GM19452 (cell line): ENCODE results near the gene DNMT1.
"Not testable (repeated sequence)": the region's sequence is repeated elsewhere in the genome, so short reads cannot be mapped to it uniquely, and the experiment has no call there.

Experiments
- ATAC-seq: cut with Tn5 transposase; IDR thresholded peaks from one replicate; pipeline ENCODE4 v1.9.1; 2021; ENCODE audit not compliant: unreplicated experiment

DNMT1 gene

DNA sequence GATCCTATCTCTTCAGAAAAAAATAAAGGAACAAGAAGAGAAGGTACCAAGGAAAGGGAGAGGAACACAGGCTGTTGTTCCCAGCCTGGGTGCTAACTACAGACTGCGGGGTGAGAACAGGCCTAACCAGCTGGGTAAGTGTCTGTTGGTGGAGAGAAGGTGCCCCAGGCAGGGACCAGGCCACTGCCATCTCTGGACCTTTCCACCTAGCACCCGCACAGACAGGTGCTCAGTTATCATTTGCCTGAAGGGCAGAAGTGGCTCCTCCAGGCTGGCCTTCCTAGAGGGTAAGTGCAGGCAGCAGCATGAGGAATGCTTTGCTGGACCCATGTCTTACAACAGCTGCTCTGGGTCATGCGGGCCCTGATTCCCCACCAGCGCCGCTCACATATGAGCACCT, 10.1 kb downstream of the DNMT1 start:
- no peak for ATAC-seq

DNA sequence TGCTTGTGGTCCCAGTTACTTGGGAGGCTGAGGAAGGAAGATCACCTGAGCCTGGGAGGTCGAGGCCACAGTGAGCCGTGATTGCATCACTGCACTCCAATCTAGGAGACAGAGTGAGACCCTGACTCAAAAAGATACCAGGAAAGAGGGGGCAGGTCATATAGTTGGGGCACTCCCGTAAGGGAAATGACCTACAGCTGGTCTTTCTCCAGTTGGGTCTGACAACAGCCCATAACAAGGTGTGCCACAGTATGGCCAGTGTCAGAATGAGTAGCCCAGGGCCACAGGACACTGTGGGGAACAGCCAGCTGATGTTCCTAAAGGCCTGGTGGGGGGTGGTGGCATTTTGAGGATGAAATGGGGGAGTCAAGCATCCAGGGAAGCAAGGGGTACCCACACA, 10.8 kb downstream of the DNMT1 start:
- no peak for ATAC-seq

GRCh38 chr19:10182847-10183246, 11.9 kb downstream of the DNMT1 start:
- no peak for ATAC-seq

GRCh38 chr19:10182076-10182475, 12.7 kb downstream of the DNMT1 start:
- no peak for ATAC-seq

GRCh38 chr19:10180459-10180858, 14.3 kb downstream of the DNMT1 start:
- ATAC-seq, result no peak

DNA sequence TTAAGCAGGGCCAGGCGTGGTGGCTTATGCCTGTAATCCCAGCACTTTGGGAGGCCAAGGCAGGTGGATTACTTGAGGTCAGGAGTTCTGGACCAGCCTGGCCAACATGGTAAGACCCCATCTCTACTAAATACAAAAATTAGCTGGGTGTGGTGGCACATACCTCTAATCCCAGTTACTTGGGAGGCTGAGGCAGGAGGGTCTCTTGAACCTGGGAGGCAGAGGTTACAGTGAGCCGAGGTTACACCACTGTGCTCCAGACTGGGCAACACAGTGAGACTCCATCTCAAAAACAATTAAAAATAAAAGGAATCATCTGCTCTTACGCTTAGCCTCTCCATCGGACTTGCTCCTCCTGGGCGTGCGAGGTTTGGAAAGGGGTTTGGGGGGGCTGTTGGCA, 14.7 kb downstream of the DNMT1 start:
- not testable (repeated sequence) for ATAC-seq

DNA sequence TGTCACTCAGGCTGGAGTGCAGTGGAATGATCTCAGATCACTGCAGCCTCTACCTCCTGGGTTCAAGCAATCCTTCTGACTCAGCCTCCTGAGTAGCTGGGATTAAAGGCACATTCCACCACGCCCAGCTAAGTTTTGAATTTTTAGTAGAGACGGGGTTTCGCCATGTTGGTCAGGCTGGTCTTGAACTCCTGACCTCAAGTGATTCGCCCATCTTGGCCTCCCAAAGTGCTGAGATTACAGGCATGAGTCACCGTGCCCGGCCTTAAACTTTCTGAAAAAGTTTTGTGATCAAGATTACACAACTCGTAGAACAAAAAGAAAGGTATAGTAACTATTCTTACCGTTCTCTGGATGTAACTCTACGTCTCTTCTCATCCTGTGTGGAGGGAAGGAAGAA, 21.2 kb downstream of the DNMT1 start:
- no peak for ATAC-seq

DNA sequence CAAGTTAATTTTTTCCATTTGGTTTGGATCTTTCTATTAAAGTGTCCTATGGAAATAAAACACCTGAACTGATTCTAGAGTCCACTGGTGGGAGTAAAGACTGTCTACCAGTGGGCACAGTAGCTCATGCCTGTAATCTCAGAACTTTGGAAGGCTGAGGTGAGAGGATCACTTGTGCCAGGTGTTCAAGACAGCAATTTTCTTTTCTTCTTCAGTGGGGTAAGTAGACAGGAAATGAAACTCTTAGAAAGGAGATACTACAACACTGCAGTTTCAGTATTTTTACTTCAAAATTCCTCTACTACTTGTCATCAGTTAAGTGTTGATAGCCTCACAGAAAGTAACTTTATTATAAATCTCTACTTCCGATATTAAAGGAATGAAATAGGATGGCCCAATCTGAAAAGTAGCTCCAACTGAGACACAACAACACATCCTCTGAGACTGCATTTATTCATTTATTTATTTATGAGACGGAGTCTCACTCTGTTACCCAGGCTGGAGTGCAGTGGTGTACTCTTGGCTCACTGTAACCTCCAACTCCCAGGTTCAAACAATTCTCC, 26.3 kb downstream of the DNMT1 start:
- no peak for ATAC-seq

DNA sequence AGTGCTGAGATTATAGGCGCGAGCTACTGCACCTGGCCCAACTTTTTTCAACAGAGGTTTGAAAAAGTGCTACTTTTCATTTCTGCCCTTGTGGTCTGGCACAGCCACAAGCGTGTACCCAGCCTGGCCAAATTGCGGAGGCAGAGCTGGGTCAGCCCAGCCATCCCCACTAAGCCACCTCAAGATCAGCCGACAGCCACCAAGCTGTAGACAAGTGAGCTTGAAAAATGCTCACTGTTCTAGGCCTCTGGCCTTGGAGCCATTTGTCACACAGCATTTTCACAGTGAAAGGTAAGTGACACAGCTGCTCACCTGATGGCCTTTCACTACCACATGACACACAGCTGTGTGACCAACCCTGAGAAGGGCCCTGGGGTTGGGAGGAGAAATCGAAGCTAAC, 27.3 kb downstream of the DNMT1 start:
- no peak for ATAC-seq

DNA sequence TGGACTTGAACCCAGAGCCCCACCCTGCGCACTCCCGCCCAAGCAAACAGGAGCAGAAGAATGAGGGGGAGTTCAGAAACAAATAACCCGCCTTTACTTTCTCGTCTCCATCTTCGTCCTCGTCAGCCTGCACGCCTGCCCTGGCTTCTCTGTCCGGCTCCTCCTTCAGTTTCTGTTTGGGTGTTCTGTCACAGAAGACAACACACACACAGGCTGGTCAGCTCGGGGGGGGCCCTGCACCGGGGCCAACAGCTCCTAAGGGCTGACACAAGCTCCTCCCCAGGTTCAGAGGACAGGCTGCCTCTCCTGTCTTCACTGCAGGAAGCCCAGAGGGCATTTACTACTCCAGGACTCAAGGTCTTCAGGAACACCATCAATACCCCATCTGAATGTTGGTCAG, 28.3 kb downstream of the DNMT1 start:
- not testable (repeated sequence) for ATAC-seq

GRCh38 chr19:10166046-10166445, 28.7 kb downstream of the DNMT1 start:
- ATAC-seq, result no peak

DNA sequence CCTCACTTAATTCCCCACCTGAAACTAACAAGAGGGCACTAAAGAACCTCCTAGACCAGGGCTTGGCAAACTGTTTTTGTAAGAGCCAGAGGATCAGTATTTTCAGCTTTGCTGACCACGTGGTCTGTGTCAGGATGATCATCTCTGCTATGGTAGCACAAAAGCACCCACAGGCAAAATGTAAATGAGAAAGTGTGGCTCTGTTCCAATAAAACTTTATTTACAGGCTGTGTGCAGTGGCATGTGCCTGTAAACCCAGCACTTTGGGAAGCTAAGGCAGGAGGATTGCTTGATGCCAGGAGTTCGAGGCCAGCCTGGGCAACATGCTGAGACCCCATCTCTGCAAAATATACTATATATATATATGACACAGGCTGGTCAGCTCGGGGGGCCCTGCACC, 31.2 kb downstream of the DNMT1 start:
- no peak for ATAC-seq

- ATAC-seq, result no peak
Observed at GRCh38 chr19:10159610-10160009, 35.1 kb downstream of the DNMT1 start.

- ATAC-seq, result no peak
Observed at GRCh38 chr19:10158485-10158884, 36.3 kb downstream of the DNMT1 start.

DNA sequence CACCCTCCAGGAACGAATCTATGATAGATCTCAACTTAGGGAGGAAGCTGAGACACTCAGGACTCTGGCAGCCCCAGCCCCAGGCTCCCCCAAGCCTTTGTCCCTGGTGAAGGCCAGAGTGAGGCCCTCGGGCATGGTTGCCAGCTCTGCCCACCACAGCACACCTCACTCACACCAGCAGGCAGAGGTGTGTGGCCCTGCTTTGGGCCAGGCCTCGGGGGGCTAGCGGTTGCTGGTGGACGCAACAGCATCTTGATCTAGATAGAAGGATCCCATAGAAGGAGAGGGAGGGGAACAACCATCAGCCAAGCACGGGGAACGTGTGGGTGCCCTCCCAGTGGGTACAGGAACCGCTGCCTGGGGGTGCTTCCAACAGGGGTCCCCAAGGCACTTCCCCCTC, 36.7 kb downstream of the DNMT1 start:
- ATAC-seq, result no peak

- ATAC-seq, result no peak
Observed at GRCh38 chr19:10155839-10156238, 38.9 kb downstream of the DNMT1 start.

GRCh38 chr19:10152100-10152499, 42.7 kb downstream of the DNMT1 start:
- ATAC-seq, result no peak

DNA sequence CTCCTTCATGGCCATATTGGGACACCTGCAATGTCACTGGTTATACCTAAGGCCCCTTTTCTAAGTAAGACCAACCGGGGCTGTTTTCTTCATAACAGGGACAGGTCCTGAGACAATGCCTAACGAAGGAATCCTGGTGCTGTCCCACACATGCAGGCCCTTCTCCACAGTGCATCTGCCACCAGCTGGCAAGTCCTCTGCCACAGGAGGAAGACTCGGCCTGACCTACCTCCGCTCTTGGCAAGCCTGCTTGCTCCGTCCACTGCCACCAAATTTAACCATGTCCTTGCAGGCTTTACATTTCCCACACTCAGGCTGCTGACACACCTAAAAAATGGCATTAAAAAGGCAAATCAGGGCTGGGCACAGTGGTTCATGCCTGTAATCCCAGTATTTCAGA, 43.2 kb downstream of the DNMT1 start:
- ATAC-seq, result no peak

DNA sequence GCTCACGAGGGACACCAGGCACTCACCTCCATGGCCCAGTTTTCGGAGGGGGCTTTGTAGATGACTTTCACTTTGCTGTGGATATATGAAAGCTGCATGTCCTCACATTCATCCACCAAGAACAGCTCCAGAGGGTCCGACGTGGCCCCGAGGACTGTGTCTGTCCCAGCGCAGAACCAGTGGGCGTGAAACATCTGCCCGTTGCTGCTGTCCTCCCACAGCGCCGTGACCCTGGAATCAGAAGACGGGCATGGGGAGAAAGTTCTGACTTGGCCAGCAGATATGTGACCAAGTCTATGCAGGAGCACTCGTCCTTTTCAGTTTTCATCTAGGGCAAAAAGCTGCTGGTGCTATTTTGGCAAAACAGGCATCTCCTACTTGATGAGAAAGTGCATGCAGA, 45.3 kb downstream of the DNMT1 start:
- no peak for ATAC-seq

GRCh38 chr19:10146142-10146541, 48.6 kb downstream of the DNMT1 start:
- ATAC-seq, result no peak

DNA sequence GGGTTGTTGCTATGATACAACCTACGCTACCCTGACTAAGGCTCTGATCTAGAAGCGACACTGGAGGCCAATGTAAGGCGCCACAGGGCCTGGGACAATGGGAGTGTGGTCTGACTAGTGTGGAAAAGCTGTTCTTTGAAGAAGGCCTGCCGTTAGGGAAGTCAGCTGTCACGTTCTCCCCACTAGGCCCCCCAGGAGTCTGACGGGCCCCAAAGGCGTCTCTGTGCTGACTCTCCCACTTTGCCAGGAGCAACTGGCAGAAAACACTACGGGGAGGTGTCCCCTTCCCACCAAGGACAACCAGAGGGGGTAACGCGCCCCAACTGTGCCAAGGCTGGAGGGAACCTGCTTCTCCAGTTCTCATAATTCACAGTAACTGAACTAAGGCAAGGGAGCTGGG, 49.7 kb downstream of the DNMT1 start:
- ATAC-seq, result no peak

GRCh38 chr19:10144361-10144760, 50.4 kb downstream of the DNMT1 start:
- no peak for ATAC-seq

- ATAC-seq, result no peak
Observed at GRCh38 chr19:10143681-10144080, 51.1 kb downstream of the DNMT1 start.
